HUES64 (cell line): ENCODE results near the gene INHBB.
"Not testable (repeated sequence)": the region's sequence is repeated elsewhere in the genome, so short reads cannot be mapped to it uniquely, and the experiment has no call there.

Experiments used
- H3K27ac ChIP-seq: 2 replicates; pipeline ENCODE4 v1.7.0; 2013; ENCODE audit warnings: low read depth, low read length, inconsistent platforms
- H3K27me3 ChIP-seq: 2 replicates; pipeline ENCODE4 v1.6.1; 2013; ENCODE audit warnings: mild to moderate bottlenecking, low read length; ENCODE audit not compliant: insufficient read depth
- H3K36me3 ChIP-seq: 2 replicates; pipeline ENCODE4 v1.6.1; 2013; ENCODE audit warnings: mild to moderate bottlenecking, low read length; ENCODE audit not compliant: insufficient read depth
- H3K4me1 ChIP-seq: 2 replicates; pipeline ENCODE4 v1.6.1; 2013; ENCODE audit warnings: mild to moderate bottlenecking, low read length, moderate library complexity; ENCODE audit not compliant: insufficient read depth
- H3K4me3 ChIP-seq: 2 replicates; pipeline ENCODE4 v1.5.1; 2013; ENCODE audit warnings: mild to moderate bottlenecking, low read length, moderate library complexity
- H3K9ac ChIP-seq: 2 replicates; pipeline ENCODE4 v1.6.1; 2013; ENCODE audit warnings: mild to moderate bottlenecking, low read depth, low read length
- H3K9me3 ChIP-seq: 2 replicates; pipeline ENCODE4 v1.6.1; 2013; ENCODE audit warnings: low read depth, low read length; ENCODE audit not compliant: insufficient read depth
- WGBS: fragments of 150-250, 120-280 bp; methylation state at CpG from one replicate; pipeline ENCODE4 v1.1.7; 2013; ENCODE audit warnings: missing lambda C conversion rate; 5-methylcytosine and 5-hydroxymethylcytosine counted together

Gene INHBB

DNA sequence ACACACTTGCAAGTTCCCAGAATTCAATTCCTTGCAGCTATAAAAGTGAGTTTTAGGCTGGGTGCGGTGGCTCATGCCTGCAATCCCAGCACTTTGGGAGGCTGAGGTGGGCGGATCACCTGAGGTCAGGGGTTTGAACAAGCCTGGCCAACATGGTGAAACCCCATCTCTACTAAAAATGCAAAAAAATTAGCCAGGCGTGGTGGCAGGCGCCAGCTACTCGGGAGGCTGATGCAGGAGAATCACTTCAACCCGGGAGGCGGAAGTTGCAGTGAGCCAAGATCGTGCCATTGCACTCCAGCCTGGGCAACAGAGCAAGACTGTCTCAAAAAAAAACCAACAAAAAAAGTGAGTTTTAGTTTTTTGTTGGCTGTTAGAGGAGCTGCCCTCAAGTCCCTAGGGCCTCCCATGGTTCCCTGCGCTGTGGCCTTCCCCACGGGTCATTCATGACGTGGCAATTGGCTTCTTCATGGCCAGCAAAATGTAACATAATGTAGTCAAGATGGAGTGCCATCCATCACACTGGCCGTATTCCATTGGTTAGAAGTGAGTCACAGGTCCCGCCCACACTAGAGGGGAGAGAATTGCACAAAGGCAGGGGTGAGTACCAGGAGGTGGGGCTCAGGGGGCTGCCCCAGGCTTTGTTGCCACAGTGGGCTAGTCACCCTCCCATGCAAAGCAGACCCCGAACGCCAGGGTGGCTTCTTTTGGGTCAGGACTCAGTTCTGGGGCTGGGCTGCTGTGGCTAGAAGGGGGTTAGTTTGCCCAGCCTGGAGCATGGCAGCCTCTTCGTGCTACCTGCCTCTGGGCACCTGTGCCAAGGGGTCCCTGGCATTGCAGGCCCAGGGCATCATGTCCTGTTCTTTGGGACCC, 37.7 kb upstream of the INHBB start:
- Histone ChIP-seq H3K9ac (no peak overlapping the region), H3K36me3 (no peaks in the 10 kb centered on the region), H3K27me3 (peaks cover 24% of the 10 kb centered on the region), H3K4me3 (no peak overlapping the region), H3K27ac (no peak overlapping the region), H3K4me1 (peaks cover 5% of the 10 kb centered on the region), H3K9me3 (no peaks in the 10 kb centered on the region)
- WGBS = 92% methylated on average over 16 of the region's 16 CpGs

DNA sequence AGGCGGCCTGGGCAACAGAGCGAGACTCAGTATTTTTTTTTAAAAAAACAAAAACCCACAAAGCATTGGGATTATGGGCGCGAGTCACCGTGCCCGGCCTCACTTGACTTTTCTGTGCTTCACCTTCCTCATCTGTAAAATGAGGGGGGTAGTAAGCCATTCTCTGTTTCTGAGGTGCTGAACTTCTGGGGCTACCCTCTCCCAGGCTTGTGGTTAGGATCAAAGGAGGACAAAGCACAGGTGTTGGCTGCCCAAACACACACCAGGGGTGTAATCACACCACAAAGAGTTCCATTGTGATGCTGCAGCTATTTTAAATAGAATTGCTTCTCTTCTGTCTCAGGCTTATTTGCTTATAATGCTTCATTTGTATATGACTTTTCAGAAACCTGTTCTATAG, 35.8 kb upstream of the INHBB start:
- Histone ChIP-seq H3K9me3 (no peaks in the 10 kb centered on the region), H3K27me3 (peaks cover 42% of the 10 kb centered on the region), H3K4me1 (peaks cover 5% of the 10 kb centered on the region), H3K27ac (no peak overlapping the region), H3K4me3 (no peak overlapping the region), H3K9ac (no peak overlapping the region), H3K36me3 (no peaks in the 10 kb centered on the region)
- 92% methylated on average over 5 of the region's 6 CpGs for WGBS

DNA sequence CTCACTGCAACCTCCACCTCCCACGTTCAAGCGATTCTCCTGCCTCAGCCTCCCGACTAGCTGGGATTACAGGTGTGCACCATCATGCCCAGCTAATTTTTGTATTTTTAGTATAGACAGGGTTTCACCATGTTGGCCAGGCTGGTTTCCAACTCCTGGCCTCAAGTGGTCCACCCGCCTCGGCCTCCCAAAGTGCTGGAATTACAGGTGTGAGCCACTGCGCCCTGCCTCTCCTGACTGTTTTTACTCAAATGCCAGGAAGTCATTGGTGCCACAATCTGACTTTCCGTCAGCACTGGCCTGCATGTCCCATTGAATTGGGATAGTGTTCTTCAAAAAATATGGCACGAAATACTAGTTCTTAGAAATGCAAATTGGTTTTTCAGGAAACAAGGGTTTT, 35.1 kb upstream of the INHBB start:
- H3K9me3 ChIP-seq, H3K9ac ChIP-seq, H3K4me3 ChIP-seq, H3K4me1 ChIP-seq, H3K36me3 ChIP-seq, H3K27ac ChIP-seq: not testable (repeated sequence)
- 93% methylated on average over 8 of the region's 8 CpGs for WGBS
- peaks cover 46% of the 10 kb centered on the region for H3K27me3 ChIP-seq

DNA sequence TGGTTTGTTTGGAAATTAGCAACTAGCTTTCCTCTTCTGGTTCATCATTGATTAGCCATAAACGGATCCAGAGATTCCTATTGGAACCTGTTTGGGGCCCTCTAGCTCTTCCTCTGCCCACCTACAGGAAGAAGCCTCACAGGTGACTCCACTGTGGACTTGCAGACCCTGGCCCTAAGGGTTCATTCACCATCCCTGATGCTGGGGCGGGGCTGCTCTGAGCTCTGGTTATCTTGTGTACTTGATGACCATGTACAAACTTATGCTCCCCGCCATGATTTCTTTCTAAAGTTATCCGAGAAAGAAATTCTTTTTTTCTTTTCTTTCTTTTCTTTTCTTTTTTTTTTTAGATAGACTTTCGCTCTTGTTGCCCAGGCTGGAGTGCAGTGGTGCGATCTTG, 33.9 kb upstream of the INHBB start:
- WGBS = 80% methylated on average over 6 of the region's 6 CpGs
- H3K27me3 ChIP-seq = peaks cover 46% of the 10 kb centered on the region

DNA sequence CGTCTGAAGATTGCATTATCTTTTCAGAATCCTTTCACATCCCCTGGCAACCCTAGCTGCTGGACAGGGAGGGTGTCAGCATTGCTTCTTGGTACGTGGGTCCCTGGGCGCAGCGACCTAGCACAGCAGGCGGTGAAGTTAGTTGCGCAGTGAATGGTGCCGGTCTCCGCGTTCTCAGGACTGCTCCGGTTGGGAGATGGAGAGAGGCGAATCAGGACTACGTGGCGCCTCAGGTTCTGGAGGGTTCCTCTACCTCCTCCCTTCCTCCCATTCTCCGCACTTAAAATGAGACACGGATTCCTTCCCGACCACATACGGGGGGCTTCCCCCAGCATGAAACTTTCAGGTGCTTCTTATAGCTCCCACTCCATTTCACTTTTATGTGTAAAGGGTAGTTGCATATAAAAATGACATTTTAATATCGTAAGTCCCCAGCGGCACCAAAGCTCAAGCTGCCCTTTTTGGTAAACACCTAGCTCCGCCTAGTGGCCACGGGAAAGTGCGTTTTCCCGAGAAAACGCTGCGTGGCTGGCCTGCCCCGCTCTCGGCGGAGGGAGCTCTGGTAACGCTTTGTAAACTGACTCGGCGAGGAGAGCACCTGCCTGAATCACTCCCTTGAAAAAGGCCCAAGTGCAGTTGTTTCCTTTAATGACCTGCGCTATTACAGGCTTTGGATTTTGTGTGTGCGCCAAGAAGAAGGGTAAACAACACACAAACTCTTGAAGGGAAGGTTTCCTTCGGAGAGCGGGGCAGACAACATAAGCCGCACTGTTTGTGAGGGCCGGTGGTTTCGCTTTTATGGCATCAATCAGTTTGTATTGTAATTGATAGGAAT, 32.9 kb upstream of the INHBB start:
- H3K27me3 ChIP-seq = peaks cover 46% of the 10 kb centered on the region
- 24% methylated on average over 38 of the region's 38 CpGs for WGBS
- no peak overlapping the region for H3K27ac ChIP-seq
- no peak overlapping the region for H3K9ac ChIP-seq
- H3K36me3 ChIP-seq = no peaks in the 10 kb centered on the region
- peaks cover 5% of the 10 kb centered on the region for H3K4me1 ChIP-seq
- no peaks in the 10 kb centered on the region for H3K9me3 ChIP-seq
- H3K4me3 ChIP-seq = peak overlapping the region; percentile 28

More for the DNA sequence above, 33.9 kb upstream of the INHBB start:
- Histone ChIP-seq H3K27ac (no peak overlapping the region), H3K4me3 (no peak overlapping the region), H3K9ac (no peak overlapping the region), H3K36me3 (no peaks in the 10 kb centered on the region), H3K4me1 (peaks cover 5% of the 10 kb centered on the region), H3K9me3 (no peaks in the 10 kb centered on the region)

DNA sequence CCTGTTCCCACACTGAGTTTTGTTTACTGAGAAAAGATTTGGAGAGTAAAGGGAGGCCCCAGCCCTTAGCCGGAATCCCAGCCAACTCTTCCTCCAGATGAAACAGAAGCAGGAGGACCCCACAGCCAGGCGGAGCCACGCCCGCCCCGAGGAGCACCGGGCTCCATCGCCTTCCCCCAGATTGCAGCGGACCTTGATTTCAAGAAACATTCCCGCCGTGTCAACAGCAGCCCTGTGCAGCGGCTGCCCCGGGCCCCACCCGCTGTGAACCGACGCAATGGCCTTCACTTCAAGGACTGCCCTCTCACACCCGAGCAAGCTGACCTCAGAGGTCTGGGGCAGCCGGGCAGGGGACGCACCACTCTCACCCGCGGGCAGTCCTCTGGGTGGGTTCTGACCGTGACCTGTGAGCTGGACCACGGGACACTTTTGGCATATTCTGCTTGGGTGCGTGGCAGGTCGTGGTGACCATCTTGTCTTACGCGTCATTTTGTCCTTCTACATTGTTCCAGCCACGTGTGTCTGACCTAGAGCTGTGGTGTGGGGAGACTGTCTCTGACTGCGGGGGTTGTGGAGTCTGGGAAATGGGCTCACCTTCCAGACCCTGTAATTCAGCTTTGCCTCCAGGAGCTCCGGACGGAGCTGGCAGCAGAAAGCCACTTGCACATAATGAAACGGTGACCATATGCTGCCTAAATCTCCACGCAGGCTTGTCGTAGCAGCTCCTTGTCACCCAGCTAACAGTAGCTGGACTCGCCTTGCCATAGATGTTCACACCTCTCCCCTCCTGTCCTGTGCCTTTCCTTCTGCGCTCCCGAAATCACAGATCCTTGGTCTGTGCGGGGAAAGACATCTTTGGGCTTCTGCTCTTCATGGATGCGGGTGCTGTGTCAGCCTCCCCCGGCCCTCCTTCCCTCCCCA, 32.0 kb upstream of the INHBB start:
- WGBS = 90% methylated on average over 39 of the region's 39 CpGs
- no peaks in the 10 kb centered on the region for H3K9me3 ChIP-seq
- H3K27ac ChIP-seq = no peak overlapping the region
- H3K27me3 ChIP-seq = peaks cover 49% of the 10 kb centered on the region
- no peak overlapping the region for H3K4me3 ChIP-seq
- H3K4me1 ChIP-seq = peaks cover 5% of the 10 kb centered on the region
- H3K9ac ChIP-seq = no peak overlapping the region
- no peaks in the 10 kb centered on the region for H3K36me3 ChIP-seq

DNA sequence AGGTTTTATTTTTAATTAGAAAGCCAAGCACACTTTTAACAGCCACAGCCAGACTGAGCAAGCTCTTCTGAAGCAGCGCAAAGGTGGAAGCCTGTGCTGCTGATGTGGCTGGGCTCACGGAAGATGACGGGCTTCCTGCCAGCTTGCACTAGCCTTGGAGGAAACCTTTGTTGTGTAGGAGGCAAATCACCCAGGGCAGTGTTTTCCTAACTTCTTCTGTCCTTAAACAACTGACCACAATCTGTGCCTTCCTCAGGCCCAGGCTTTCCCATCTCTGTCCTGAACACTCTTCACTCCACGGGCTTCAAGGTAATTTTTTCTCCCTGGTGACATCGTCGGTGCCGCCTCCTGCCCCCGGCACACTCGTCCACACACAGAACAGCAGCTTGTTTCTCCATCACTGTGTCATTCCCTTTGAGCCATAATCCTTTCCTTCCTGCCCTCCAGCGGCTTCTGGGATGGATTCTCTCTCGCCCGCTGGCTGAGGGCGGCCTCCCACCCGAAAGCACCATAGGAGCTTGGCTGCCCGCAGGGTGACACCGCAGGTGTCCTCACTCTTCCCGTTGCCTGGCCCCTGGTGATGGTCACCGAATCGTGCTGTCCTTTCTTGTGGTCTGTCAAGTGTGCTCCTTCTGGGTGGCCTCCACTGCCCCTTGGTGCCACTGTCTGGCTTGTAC, 31.1 kb upstream of the INHBB start:
- Histone ChIP-seq H3K36me3 (no peaks in the 10 kb centered on the region), H3K9ac (no peak overlapping the region), H3K4me1 (peaks cover 5% of the 10 kb centered on the region), H3K4me3 (no peak overlapping the region), H3K27me3 (peaks cover 49% of the 10 kb centered on the region), H3K27ac (no peak overlapping the region), H3K9me3 (no peaks in the 10 kb centered on the region)
- WGBS = 84% methylated on average over 19 of the region's 19 CpGs

DNA sequence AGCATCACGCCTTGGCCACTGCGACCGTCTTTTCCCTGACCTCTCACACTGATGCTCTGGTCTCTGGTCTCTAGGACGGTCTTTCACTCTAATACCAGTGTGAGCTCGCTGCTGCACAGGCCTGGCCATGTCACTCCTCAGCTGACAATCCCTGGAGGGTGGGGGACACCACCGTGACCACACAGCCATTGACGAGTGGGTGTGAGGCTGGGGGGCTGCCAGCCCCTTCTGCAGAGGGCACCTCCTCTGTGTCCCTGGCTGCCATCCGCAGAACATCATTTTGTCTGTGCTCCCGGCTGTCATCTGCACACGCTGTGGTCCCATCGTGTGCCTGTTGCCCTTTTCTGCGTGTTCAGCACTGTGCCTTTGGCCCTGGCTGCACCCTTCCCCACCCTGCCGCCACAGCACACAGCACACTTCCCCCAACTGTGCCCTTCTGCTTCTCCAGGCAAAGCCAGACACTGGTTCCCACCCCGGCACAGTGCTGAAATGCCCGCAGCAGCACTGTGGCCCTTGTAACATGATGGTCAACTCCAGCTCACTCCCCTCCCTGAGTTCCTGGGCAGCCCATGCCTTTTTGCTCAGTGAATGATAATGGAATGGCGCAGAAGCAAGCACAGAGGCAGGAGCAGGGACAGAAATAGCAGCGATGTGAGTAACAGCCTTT, 30.4 kb upstream of the INHBB start:
- no peaks in the 10 kb centered on the region for H3K9me3 ChIP-seq
- 89% methylated on average over 17 of the region's 17 CpGs for WGBS
- no peaks in the 10 kb centered on the region for H3K36me3 ChIP-seq
- H3K4me3 ChIP-seq = no peak overlapping the region
- peaks cover under 1% of the 10 kb centered on the region; the same call in 1 of the 2 replicates for H3K4me1 ChIP-seq
- no peak overlapping the region for H3K27ac ChIP-seq
- peaks cover 47% of the 10 kb centered on the region for H3K27me3 ChIP-seq
- no peak overlapping the region for H3K9ac ChIP-seq

DNA sequence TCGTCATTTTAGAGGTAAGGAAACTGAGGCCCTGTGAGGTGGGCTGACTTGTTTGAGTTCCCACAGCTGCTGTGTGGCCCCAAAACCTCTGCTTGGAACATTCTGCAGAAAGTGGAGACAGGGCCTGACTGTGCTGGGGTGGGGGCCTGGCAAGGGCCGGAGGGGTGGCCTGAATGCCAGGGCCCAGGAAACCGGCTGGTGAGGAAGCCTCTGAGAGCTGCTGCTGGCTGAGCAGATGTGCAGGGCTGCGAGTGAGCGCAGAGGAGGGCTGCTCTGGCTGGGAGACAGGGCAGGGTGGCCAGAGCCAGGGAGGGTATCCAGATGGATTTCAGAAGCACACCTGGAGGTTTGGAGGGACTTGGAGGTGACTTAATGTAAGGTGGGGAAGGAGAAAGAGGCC, 29.9 kb upstream of the INHBB start:
- H3K36me3 ChIP-seq = no peaks in the 10 kb centered on the region
- no peaks in the 10 kb centered on the region for H3K9me3 ChIP-seq
- H3K27ac ChIP-seq = no peak overlapping the region
- H3K9ac ChIP-seq = no peak overlapping the region
- H3K4me3 ChIP-seq = no peak overlapping the region
- H3K4me1 ChIP-seq = no peaks in the 10 kb centered on the region
- 90% methylated on average over 5 of the region's 5 CpGs for WGBS
- peaks cover 43% of the 10 kb centered on the region for H3K27me3 ChIP-seq

DNA sequence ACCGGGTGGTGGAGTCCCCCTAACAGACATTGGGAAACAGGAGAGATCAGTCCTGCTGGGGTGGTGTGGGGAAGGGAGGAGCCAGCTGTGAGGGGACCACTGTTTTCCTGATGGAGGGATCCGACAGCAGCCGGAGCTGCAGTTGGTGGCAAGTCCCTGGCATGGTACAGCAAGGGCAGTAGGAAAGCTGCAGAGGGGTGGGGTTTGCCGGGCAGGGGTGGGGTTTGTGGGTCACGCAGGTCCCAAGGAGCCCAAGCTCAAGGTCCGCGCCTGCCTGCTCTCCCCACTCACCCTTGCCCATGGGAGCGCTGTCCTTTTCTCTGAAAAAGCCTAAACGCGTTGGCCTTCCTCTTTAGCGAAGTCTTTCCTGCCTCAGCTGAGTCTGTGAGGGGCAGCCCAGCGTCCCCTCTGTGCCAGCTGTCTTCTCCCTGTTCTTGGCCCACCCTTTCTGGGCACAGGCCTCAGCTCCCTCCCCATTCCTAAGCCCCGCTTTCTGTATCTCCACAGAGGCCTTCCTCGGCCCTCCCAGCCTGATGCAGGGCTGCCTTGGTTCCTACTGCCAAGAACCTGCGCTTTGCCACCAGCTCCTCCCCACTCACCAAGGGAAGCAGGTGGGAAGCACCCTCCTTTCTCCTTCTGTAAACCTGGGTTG, 29.3 kb upstream of the INHBB start:
- Histone ChIP-seq H3K27me3 (peaks cover 39% of the 10 kb centered on the region), H3K36me3 (no peaks in the 10 kb centered on the region), H3K27ac (no peak overlapping the region), H3K4me1 (no peaks in the 10 kb centered on the region), H3K9ac (no peak overlapping the region), H3K4me3 (no peak overlapping the region), H3K9me3 (no peaks in the 10 kb centered on the region)
- 83% methylated on average over 15 of the region's 15 CpGs for WGBS
